Measurements from ENCODE around the gene AKR7A3. TPM values are rescaled to one million over a fixed set of nuclear protein-coding genes. Genes with fewer than 3 reads are reported as not detected.

AKR7A3 gene
- total and polyA plus RNA-seq, 10 of the 15 experiments (the other 5 are each of a cell fraction or from before 2014, with no cell fraction given), result 0.10 to 1.1 (median 0.25) TPM; not detected in 2

DNA sequence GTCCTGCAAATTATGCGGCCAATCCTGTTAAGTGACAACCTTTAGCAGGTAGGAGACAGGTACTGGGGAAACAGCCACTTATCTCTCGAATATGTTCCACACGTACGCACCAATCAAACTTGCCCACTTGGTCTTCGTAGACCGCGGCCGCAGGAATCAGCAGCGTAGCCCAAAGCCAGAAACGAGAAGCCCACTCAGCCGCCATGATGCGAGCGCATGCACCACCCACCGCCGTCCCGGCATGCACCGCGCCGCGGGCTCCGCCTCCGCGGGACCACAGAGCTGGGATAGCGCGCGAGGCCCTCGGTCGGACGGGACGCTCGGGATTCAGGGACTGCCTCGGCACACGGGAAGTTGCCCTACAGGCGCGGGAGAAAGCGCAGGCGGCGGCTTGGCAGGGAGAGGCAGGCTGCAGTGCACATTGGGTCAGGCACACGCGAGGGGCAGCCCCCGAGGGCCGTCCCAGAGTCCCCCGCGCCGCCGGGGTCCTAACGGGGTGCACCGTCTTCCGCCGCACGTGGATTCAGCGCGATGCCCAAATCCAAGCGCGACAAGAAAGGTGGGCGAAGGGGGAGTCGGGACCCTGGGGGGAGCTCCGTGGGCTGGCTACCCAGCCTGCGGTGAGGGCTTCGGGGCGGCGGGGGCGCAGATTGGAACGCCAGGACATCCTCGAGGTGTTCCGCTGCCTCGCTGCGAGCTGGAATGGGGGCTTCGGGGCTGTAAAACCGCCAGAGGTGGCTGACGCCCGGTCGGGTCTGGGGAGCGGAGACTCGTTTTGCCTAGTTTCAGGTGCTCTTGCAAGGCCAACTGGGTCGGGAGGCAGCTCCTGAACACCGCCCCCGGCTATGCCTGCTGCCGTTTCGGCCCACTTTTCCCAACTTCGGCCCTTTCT is 37.0 kb downstream of the AKR7A3 start, which contains the start of the genes EMC1 and MRTO4 (continued):
- TF ChIP-seq, protein P1, sequence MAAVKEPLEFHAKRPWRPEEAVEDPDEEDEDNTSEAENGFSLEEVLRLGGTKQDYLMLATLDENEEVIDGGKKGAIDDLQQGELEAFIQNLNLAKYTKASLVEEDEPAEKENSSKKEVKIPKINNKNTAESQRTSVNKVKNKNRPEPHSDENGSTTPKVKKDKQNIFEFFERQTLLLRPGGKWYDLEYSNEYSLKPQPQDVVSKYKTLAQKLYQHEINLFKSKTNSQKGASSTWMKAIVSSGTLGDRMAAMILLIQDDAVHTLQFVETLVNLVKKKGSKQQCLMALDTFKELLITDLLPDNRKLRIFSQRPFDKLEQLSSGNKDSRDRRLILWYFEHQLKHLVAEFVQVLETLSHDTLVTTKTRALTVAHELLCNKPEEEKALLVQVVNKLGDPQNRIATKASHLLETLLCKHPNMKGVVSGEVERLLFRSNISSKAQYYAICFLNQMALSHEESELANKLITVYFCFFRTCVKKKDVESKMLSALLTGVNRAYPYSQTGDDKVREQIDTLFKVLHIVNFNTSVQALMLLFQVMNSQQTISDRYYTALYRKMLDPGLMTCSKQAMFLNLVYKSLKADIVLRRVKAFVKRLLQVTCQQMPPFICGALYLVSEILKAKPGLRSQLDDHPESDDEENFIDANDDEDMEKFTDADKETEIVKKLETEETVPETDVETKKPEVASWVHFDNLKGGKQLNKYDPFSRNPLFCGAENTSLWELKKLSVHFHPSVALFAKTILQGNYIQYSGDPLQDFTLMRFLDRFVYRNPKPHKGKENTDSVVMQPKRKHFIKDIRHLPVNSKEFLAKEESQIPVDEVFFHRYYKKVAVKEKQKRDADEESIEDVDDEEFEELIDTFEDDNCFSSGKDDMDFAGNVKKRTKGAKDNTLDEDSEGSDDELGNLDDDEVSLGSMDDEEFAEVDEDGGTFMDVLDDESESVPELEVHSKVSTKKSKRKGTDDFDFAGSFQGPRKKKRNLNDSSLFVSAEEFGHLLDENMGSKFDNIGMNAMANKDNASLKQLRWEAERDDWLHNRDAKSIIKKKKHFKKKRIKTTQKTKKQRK (IDR thresholded peaks at IDR 0.05; ENCODE audit: low read depth, low read length), result no peak
- TF ChIP-seq RUNX3 (IDR thresholded peaks at IDR 0.05; ENCODE audit: low read length), result peak; percentile 70
- peak; percentile 88; the same call in 1 of the 2 replicates for TF ChIP-seq ZNF207 (IDR thresholded peaks at IDR 0.05; ENCODE audit: borderline replicate concordance)
- no peak for TF ChIP-seq BCL11A (IDR thresholded peaks at IDR 0.05; ENCODE audit: low read depth, low read length)
- TF ChIP-seq, protein P2, sequence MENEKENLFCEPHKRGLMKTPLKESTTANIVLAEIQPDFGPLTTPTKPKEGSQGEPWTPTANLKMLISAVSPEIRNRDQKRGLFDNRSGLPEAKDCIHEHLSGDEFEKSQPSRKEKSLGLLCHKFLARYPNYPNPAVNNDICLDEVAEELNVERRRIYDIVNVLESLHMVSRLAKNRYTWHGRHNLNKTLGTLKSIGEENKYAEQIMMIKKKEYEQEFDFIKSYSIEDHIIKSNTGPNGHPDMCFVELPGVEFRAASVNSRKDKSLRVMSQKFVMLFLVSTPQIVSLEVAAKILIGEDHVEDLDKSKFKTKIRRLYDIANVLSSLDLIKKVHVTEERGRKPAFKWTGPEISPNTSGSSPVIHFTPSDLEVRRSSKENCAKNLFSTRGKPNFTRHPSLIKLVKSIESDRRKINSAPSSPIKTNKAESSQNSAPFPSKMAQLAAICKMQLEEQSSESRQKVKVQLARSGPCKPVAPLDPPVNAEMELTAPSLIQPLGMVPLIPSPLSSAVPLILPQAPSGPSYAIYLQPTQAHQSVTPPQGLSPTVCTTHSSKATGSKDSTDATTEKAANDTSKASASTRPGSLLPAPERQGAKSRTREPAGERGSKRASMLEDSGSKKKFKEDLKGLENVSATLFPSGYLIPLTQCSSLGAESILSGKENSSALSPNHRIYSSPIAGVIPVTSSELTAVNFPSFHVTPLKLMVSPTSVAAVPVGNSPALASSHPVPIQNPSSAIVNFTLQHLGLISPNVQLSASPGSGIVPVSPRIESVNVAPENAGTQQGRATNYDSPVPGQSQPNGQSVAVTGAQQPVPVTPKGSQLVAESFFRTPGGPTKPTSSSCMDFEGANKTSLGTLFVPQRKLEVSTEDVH (IDR thresholded peaks at IDR 0.05; ENCODE audit: low read depth, partially characterized antibody), result no peak
- TF ChIP-seq IKZF2 (IDR thresholded peaks at IDR 0.05), result peak; percentile 34 to 65; a peak in 2 of 4 replicates
- peak; percentile 45; the same call in 1 of the 2 replicates for TF ChIP-seq PAX5 (IDR thresholded peaks at IDR 0.05; ENCODE audit: borderline replicate concordance, low read depth, low read length)
- no peak for TF ChIP-seq CHD4 (IDR thresholded peaks at IDR 0.05)
- TF ChIP-seq, protein P3, sequence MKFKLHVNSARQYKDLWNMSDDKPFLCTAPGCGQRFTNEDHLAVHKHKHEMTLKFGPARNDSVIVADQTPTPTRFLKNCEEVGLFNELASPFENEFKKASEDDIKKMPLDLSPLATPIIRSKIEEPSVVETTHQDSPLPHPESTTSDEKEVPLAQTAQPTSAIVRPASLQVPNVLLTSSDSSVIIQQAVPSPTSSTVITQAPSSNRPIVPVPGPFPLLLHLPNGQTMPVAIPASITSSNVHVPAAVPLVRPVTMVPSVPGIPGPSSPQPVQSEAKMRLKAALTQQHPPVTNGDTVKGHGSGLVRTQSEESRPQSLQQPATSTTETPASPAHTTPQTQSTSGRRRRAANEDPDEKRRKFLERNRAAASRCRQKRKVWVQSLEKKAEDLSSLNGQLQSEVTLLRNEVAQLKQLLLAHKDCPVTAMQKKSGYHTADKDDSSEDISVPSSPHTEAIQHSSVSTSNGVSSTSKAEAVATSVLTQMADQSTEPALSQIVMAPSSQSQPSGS (IDR thresholded peaks at IDR 0.05; ENCODE audit: low read length), result no peak
- TF ChIP-seq, protein P4, sequence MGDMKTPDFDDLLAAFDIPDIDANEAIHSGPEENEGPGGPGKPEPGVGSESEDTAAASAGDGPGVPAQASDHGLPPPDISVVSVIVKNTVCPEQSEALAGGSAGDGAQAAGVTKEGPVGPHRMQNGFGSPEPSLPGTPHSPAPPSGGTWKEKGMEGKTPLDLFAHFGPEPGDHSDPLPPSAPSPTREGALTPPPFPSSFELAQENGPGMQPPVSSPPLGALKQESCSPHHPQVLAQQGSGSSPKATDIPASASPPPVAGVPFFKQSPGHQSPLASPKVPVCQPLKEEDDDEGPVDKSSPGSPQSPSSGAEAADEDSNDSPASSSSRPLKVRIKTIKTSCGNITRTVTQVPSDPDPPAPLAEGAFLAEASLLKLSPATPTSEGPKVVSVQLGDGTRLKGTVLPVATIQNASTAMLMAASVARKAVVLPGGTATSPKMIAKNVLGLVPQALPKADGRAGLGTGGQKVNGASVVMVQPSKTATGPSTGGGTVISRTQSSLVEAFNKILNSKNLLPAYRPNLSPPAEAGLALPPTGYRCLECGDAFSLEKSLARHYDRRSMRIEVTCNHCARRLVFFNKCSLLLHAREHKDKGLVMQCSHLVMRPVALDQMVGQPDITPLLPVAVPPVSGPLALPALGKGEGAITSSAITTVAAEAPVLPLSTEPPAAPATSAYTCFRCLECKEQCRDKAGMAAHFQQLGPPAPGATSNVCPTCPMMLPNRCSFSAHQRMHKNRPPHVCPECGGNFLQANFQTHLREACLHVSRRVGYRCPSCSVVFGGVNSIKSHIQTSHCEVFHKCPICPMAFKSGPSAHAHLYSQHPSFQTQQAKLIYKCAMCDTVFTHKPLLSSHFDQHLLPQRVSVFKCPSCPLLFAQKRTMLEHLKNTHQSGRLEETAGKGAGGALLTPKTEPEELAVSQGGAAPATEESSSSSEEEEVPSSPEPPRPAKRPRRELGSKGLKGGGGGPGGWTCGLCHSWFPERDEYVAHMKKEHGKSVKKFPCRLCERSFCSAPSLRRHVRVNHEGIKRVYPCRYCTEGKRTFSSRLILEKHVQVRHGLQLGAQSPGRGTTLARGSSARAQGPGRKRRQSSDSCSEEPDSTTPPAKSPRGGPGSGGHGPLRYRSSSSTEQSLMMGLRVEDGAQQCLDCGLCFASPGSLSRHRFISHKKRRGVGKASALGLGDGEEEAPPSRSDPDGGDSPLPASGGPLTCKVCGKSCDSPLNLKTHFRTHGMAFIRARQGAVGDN (IDR thresholded peaks at IDR 0.05), result peak; percentile 87
- peak; percentile 94 for TF ChIP-seq SIN3A (IDR thresholded peaks at IDR 0.05; ENCODE audit: low read depth, low read length)
- TF ChIP-seq POLR2A (IDR thresholded peaks at IDR 0.05; ENCODE audit: low read depth, low read length), result peak; percentile 99
- TF ChIP-seq NR2C2 (IDR thresholded peaks at IDR 0.05; ENCODE audit: borderline replicate concordance, control insufficient read depth, insufficient read length, low read depth), result no peak
- TF ChIP-seq BRCA1 (IDR thresholded peaks at IDR 0.05; ENCODE audit: low read depth, low read length), result no peak
- TF ChIP-seq, protein P5, sequence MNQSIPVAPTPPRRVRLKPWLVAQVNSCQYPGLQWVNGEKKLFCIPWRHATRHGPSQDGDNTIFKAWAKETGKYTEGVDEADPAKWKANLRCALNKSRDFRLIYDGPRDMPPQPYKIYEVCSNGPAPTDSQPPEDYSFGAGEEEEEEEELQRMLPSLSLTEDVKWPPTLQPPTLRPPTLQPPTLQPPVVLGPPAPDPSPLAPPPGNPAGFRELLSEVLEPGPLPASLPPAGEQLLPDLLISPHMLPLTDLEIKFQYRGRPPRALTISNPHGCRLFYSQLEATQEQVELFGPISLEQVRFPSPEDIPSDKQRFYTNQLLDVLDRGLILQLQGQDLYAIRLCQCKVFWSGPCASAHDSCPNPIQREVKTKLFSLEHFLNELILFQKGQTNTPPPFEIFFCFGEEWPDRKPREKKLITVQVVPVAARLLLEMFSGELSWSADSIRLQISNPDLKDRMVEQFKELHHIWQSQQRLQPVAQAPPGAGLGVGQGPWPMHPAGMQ (IDR thresholded peaks at IDR 0.05; ENCODE audit: borderline replicate concordance), result peak; percentile 93
- peak; percentile 98 for TF ChIP-seq IKZF1 (conservative IDR thresholded peaks at IDR 0.05)

Data from GM12878 (cell line).